Measurements from ENCODE around the gene LLCFC1.

The LLCFC1 gene

DNA sequence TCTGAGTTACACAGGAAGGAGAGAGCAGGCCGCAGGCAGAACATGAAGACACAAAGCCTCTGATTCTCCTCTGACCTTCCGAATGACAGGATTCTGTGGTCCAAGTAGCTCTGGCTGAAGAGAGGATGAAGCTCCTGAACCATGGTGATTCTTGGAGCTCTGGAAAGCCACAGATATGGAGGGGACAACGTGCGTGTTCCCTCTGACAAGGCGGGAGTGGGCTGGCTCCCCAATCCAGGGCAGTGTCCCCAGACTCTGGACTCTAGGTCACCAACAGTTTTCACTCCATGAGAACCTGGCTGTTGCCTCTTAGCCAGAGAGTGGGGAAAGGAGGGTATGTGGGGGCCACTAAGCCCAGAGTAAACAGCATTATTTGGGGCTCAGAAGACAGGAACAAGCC is 46.3 kb upstream of the LLCFC1 start:
- Histone ChIP-seq H3K27ac (ENCODE audit: low read depth, low read length) (no peak overlapping the region), H3K79me2 (ENCODE audit: control insufficient read depth, insufficient read depth, low read length, poor library complexity) (no peaks in the 10 kb centered on the region), H3K4me2 (ENCODE audit: low read length) (no peak overlapping the region), H2AK5ac (ENCODE audit: low read length) (no peak overlapping the region), H2BK120ac (ENCODE audit: insufficient read depth, low read length, poor library complexity) (no peak overlapping the region), H3K79me1 (ENCODE audit: low read length) (no peaks in the 10 kb centered on the region), H3K36me3 (ENCODE audit: control insufficient read depth in 1 of 2, insufficient read depth in 2 of 2, low read length in 2 of 2) (no peaks in the 10 kb centered on the region), H2BK12ac (ENCODE audit: low read length) (peak overlapping the region; percentile 21), H3K4me1 (ENCODE audit: control insufficient read depth in 1 of 2, insufficient read depth in 2 of 2, low read length in 2 of 2) (peaks cover 2 to 9% of the 10 kb centered on the region in 2 experiments), H4K12ac (ENCODE audit: low read depth, low read length) (no peak overlapping the region), H3K23ac (ENCODE audit: low read length) (no peak overlapping the region), H2BK5ac (ENCODE audit: low read depth, low read length, poor library complexity) (no peak overlapping the region), H2AFZ (ENCODE audit: insufficient read depth, low read length, poor library complexity) (no peak overlapping the region), H3K18ac (ENCODE audit: low read length) (no peak overlapping the region), H3K9ac (ENCODE audit: low read length) (no peak overlapping the region), H3K4me3 (ENCODE audit: low read depth, low read length) (no peak overlapping the region), H3K27me3 (ENCODE audit: insufficient read depth, low read length) (no peaks in the 10 kb centered on the region), H3K9me3 (ENCODE audit: insufficient read depth, low read depth, low read length) (peaks cover 7% of the 10 kb centered on the region), H4K91ac (ENCODE audit: low read depth, low read length) (no peak overlapping the region), H4K8ac (ENCODE audit: low read depth, low read length) (no peak overlapping the region), H3K4ac (ENCODE audit: low read depth, low read length) (no peak overlapping the region), H3K14ac (ENCODE audit: low read length) (no peak overlapping the region)
- DNase-seq = no peak
- no CpG with 5 or more reads among the region's 5 CpGs for WGBS (ENCODE audit: extremely low coverage, insufficient coverage, insufficient read length)

DNA sequence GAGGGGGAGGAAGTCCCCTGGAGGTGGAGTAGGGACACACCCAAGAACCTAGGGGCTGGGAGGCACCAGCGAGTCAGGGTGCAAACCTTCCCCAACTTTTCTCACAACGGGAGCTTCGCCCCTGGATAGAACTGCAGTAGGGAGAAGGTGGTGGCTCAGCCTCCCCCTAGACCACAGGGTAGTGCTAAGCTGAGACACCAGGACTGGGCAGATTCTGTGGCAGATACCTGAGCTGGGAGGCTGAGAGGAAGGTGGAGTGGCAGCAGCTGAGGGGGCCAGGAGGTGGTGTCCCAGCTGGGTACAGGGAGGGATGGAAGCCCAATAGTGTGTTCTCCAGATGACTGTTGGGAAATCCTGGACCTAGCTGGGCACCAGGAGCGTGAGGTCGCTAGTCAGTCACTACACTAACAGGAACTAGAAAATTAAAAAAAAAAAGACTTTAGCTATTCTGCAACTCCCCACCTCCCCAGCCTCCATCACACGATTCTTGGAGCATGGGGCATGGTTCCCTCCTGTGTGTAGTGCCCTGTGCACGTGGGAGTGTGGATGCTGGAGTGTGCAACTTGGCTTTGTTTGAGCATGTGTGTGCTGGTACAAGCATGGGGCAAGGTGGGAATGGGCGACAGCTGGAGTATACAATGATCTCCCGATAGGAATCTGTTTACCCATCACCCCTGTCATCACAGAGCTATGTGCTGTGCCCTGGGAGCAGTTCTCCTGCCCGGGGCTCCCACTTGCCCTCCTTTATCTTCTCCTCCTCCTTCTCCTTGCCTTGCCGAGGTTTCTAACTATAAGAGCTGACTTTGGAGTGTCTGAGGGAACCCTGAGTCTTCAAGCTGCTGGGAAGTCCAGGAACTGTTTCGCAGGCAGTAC is 44.9 kb upstream of the LLCFC1 start:
- H2AK5ac ChIP-seq (ENCODE audit: low read length) = no peak overlapping the region
- H2BK5ac ChIP-seq (ENCODE audit: low read depth, low read length, poor library complexity) = no peak overlapping the region
- WGBS (ENCODE audit: extremely low coverage, insufficient coverage, insufficient read length) = no CpG with 5 or more reads among the region's 12 CpGs
- H3K79me2 ChIP-seq (ENCODE audit: control insufficient read depth, insufficient read depth, low read length, poor library complexity) = no peaks in the 10 kb centered on the region
- H3K4me1 ChIP-seq (ENCODE audit: control insufficient read depth in 1 of 2, insufficient read depth in 2 of 2, low read length in 2 of 2) = peaks cover 7 to 12% of the 10 kb centered on the region in 2 experiments
- no peaks in the 10 kb centered on the region for H3K36me3 ChIP-seq (ENCODE audit: control insufficient read depth in 1 of 2, insufficient read depth in 2 of 2, low read length in 2 of 2)
- no peak overlapping the region for H3K23ac ChIP-seq (ENCODE audit: low read length)
- no peak overlapping the region for H3K27ac ChIP-seq (ENCODE audit: low read depth, low read length)
- H3K14ac ChIP-seq (ENCODE audit: low read length) = no peak overlapping the region
- H2AFZ ChIP-seq (ENCODE audit: insufficient read depth, low read length, poor library complexity) = no peak overlapping the region
- H3K4ac ChIP-seq (ENCODE audit: low read depth, low read length) = no peak overlapping the region
- no peak overlapping the region for H2BK120ac ChIP-seq (ENCODE audit: insufficient read depth, low read length, poor library complexity)
- DNase-seq = no peak
- H3K27me3 ChIP-seq (ENCODE audit: insufficient read depth, low read length) = no peaks in the 10 kb centered on the region
- H3K79me1 ChIP-seq (ENCODE audit: low read length) = peaks cover 5% of the 10 kb centered on the region
- no peak overlapping the region for H4K12ac ChIP-seq (ENCODE audit: low read depth, low read length)
- H3K9me3 ChIP-seq (ENCODE audit: insufficient read depth, low read depth, low read length) = peaks cover 7% of the 10 kb centered on the region
- H3K4me2 ChIP-seq (ENCODE audit: low read length) = no peak overlapping the region
- H3K18ac ChIP-seq (ENCODE audit: low read length) = no peak overlapping the region
- no peak overlapping the region for H3K9ac ChIP-seq (ENCODE audit: low read length)
- no peak overlapping the region for H3K4me3 ChIP-seq (ENCODE audit: low read depth, low read length)
- H2BK12ac ChIP-seq (ENCODE audit: low read length) = no peak overlapping the region
- no peak overlapping the region for H4K91ac ChIP-seq (ENCODE audit: low read depth, low read length)
- no peak overlapping the region for H4K8ac ChIP-seq (ENCODE audit: low read depth, low read length)

DNA sequence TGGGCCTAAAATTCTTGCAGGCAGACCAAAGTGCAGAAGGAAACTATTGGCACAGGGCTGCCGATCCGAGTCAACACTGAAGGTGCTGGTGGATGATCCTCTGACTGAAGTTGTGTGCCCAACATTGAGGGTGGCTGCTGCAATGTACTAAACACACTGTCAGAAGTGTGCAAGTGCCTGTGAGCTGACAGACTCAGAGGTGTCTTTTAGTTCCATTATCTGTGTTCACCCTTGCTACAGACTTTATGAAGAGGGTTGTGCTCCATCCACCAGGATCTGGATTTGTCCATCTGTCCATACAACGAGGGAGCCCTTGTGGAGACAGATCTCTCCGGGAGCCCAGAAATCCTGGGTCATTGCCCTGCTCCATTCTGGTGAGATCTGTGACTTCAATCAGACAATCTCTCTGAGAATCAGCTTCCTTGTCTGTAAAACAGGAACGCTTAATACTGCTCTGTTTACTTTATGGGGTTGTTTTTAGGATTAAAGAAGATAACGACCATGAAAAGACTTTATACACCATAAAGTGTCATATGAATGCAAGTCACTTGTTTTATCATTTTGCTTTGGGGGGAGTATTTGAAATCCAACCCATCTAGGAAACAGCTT is 44.2 kb upstream of the LLCFC1 start:
- no peak overlapping the region for H3K14ac ChIP-seq (ENCODE audit: low read length)
- no peak overlapping the region for H3K9ac ChIP-seq (ENCODE audit: low read length)
- no peak overlapping the region for H3K4ac ChIP-seq (ENCODE audit: low read depth, low read length)
- DNase-seq = no peak
- no peak overlapping the region for H4K91ac ChIP-seq (ENCODE audit: low read depth, low read length)
- H3K18ac ChIP-seq (ENCODE audit: low read length) = no peak overlapping the region
- H2AK5ac ChIP-seq (ENCODE audit: low read length) = no peak overlapping the region
- H3K23ac ChIP-seq (ENCODE audit: low read length) = no peak overlapping the region
- H3K9me3 ChIP-seq (ENCODE audit: insufficient read depth, low read depth, low read length) = peaks cover 7% of the 10 kb centered on the region
- H3K36me3 ChIP-seq (ENCODE audit: control insufficient read depth in 1 of 2, insufficient read depth in 2 of 2, low read length in 2 of 2) = no peaks in the 10 kb centered on the region
- H3K4me3 ChIP-seq (ENCODE audit: low read depth, low read length) = no peak overlapping the region
- no peak overlapping the region for H3K27ac ChIP-seq (ENCODE audit: low read depth, low read length)
- H2BK5ac ChIP-seq (ENCODE audit: low read depth, low read length, poor library complexity) = no peak overlapping the region
- H2BK120ac ChIP-seq (ENCODE audit: insufficient read depth, low read length, poor library complexity) = no peak overlapping the region
- no peaks in the 10 kb centered on the region for H3K79me2 ChIP-seq (ENCODE audit: control insufficient read depth, insufficient read depth, low read length, poor library complexity)
- H3K79me1 ChIP-seq (ENCODE audit: low read length) = peaks cover 5% of the 10 kb centered on the region
- no CpG with 5 or more reads among the region's 6 CpGs for WGBS (ENCODE audit: extremely low coverage, insufficient coverage, insufficient read length)
- no peaks in the 10 kb centered on the region for H3K27me3 ChIP-seq (ENCODE audit: insufficient read depth, low read length)
- no peak overlapping the region for H2BK12ac ChIP-seq (ENCODE audit: low read length)
- H2AFZ ChIP-seq (ENCODE audit: insufficient read depth, low read length, poor library complexity) = no peak overlapping the region
- H4K12ac ChIP-seq (ENCODE audit: low read depth, low read length) = no peak overlapping the region
- no peak overlapping the region for H4K8ac ChIP-seq (ENCODE audit: low read depth, low read length)
- H3K4me1 ChIP-seq (ENCODE audit: control insufficient read depth in 1 of 2, insufficient read depth in 2 of 2, low read length in 2 of 2) = peaks cover 13 to 16% of the 10 kb centered on the region in 2 experiments
- H3K4me2 ChIP-seq (ENCODE audit: low read length) = no peak overlapping the region

DNA sequence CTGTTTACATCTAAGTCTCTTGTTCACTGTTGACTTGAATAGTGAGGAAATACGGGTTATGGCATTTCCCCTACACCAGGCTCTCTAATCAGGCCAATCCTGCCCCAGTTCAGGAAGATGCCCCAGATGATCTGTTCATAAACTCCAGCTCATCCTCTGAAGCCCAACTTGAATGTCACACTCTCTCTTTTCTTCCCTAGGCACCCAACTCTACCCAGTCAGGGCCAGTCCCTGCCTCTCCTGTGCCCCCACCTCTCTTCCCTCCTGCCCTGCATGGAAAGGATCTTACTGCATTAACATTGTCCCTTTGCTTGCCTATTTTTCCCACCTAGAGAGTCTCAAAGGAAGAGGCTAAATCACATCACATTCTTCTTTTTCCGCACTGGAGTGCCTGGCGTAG is 43.1 kb upstream of the LLCFC1 start:
- peaks cover 13 to 16% of the 10 kb centered on the region in 2 experiments for H3K4me1 ChIP-seq (ENCODE audit: control insufficient read depth in 1 of 2, insufficient read depth in 2 of 2, low read length in 2 of 2)
- H3K79me2 ChIP-seq (ENCODE audit: control insufficient read depth, insufficient read depth, low read length, poor library complexity) = no peaks in the 10 kb centered on the region
- H3K36me3 ChIP-seq (ENCODE audit: control insufficient read depth in 1 of 2, insufficient read depth in 2 of 2, low read length in 2 of 2) = no peaks in the 10 kb centered on the region
- H2BK5ac ChIP-seq (ENCODE audit: low read depth, low read length, poor library complexity) = no peak overlapping the region
- no peak overlapping the region for H3K9ac ChIP-seq (ENCODE audit: low read length)
- no peak overlapping the region for H3K18ac ChIP-seq (ENCODE audit: low read length)
- H3K4ac ChIP-seq (ENCODE audit: low read depth, low read length) = no peak overlapping the region
- no peak overlapping the region for H2BK12ac ChIP-seq (ENCODE audit: low read length)
- no peak overlapping the region for H2BK120ac ChIP-seq (ENCODE audit: insufficient read depth, low read length, poor library complexity)
- H3K27me3 ChIP-seq (ENCODE audit: insufficient read depth, low read length) = no peaks in the 10 kb centered on the region
- DNase-seq = no peak
- peaks cover 5% of the 10 kb centered on the region for H3K79me1 ChIP-seq (ENCODE audit: low read length)
- H4K91ac ChIP-seq (ENCODE audit: low read depth, low read length) = no peak overlapping the region
- H3K4me2 ChIP-seq (ENCODE audit: low read length) = no peak overlapping the region
- H2AFZ ChIP-seq (ENCODE audit: insufficient read depth, low read length, poor library complexity) = no peak overlapping the region
- H2AK5ac ChIP-seq (ENCODE audit: low read length) = no peak overlapping the region
- no peak overlapping the region for H3K14ac ChIP-seq (ENCODE audit: low read length)
- H3K4me3 ChIP-seq (ENCODE audit: low read depth, low read length) = no peak overlapping the region
- no peak overlapping the region for H3K27ac ChIP-seq (ENCODE audit: low read depth, low read length)
- no peak overlapping the region for H4K12ac ChIP-seq (ENCODE audit: low read depth, low read length)
- no CpG with 5 or more reads among the region's 3 CpGs for WGBS (ENCODE audit: extremely low coverage, insufficient coverage, insufficient read length)
- H3K23ac ChIP-seq (ENCODE audit: low read length) = no peak overlapping the region
- peaks cover under 1% of the 10 kb centered on the region for H3K9me3 ChIP-seq (ENCODE audit: insufficient read depth, low read depth, low read length)
- H4K8ac ChIP-seq (ENCODE audit: low read depth, low read length) = no peak overlapping the region
